ENCODE data around the gene SNX21.
A peak's percentile ranks its signal among the peaks of the same experiment; 100 is the strongest.

Gene SNX21

GRCh38 chr20:45833883-45834796 is 541 bp downstream of the SNX21 start:
- H4K20me1 ChIP-seq (ENCODE audit: control insufficient read depth, insufficient read depth, low read depth, low read length) = no peaks in the 10 kb centered on the region
- H3K27me3 ChIP-seq (ENCODE audit: control insufficient read depth, low read length) = peaks cover 23% of the 10 kb centered on the region
- H3K4me2 ChIP-seq (ENCODE audit: low read length) = peak overlapping the region; percentile 67
- H3F3A ChIP-seq (ENCODE audit: control insufficient read depth, insufficient read depth) = 0 out of 2 replicates have a peak, but pooled peaks cover 2% of the 10 kb centered on the region
- H3K4me3 ChIP-seq (ENCODE audit: low read length) = peak overlapping the region; percentile 65
- H3K9me3 ChIP-seq (ENCODE audit: control insufficient read depth, insufficient read depth, low read length) = no peaks in the 10 kb centered on the region
- H3K36me3 ChIP-seq (ENCODE audit: control insufficient read depth, low read length) = no peaks in the 10 kb centered on the region
- TF ChIP-seq EZH2phosphoT487 (IDR thresholded peaks at IDR 0.05; ENCODE audit: borderline replicate concordance, low read length) = no peak
- TF ChIP-seq, protein P1, sequence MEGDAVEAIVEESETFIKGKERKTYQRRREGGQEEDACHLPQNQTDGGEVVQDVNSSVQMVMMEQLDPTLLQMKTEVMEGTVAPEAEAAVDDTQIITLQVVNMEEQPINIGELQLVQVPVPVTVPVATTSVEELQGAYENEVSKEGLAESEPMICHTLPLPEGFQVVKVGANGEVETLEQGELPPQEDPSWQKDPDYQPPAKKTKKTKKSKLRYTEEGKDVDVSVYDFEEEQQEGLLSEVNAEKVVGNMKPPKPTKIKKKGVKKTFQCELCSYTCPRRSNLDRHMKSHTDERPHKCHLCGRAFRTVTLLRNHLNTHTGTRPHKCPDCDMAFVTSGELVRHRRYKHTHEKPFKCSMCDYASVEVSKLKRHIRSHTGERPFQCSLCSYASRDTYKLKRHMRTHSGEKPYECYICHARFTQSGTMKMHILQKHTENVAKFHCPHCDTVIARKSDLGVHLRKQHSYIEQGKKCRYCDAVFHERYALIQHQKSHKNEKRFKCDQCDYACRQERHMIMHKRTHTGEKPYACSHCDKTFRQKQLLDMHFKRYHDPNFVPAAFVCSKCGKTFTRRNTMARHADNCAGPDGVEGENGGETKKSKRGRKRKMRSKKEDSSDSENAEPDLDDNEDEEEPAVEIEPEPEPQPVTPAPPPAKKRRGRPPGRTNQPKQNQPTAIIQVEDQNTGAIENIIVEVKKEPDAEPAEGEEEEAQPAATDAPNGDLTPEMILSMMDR (IDR thresholded peaks at IDR 0.05; ENCODE audit: low read depth, low read length, poor library complexity, severe bottlenecking) = no peak
- H3K4me1 ChIP-seq (ENCODE audit: control insufficient read depth, low read length) = peaks cover 11% of the 10 kb centered on the region
- H3K27ac ChIP-seq (ENCODE audit: low read depth, low read length) = no peak overlapping the region
- H3K9me2 ChIP-seq (replicated peaks; ENCODE audit: control insufficient read depth, low read length) = no peaks in the 10 kb centered on the region
- no peaks in the 10 kb centered on the region for H3K79me2 ChIP-seq (ENCODE audit: control insufficient read depth, low read length)

GRCh38 chr20:45834797-45835161 is 1.2 kb downstream of the SNX21 start:
- H3K9me3 ChIP-seq (ENCODE audit: control insufficient read depth, insufficient read depth, low read length) = no peaks in the 10 kb centered on the region
- no peaks in the 10 kb centered on the region for H3K9me2 ChIP-seq (replicated peaks; ENCODE audit: control insufficient read depth, low read length)
- no peaks in the 10 kb centered on the region for H4K20me1 ChIP-seq (ENCODE audit: control insufficient read depth, insufficient read depth, low read depth, low read length)
- H3K27ac ChIP-seq (ENCODE audit: low read depth, low read length) = no peak overlapping the region
- H3K36me3 ChIP-seq (ENCODE audit: control insufficient read depth, low read length) = no peaks in the 10 kb centered on the region
- no peaks in the 10 kb centered on the region for H3K79me2 ChIP-seq (ENCODE audit: control insufficient read depth, low read length)
- no peak overlapping the region for H3K4me2 ChIP-seq (ENCODE audit: low read length)
- peaks cover 23% of the 10 kb centered on the region for H3K27me3 ChIP-seq (ENCODE audit: control insufficient read depth, low read length)
- no peak overlapping the region for H3K4me3 ChIP-seq (ENCODE audit: low read length)
- H3K4me1 ChIP-seq (ENCODE audit: control insufficient read depth, low read length) = peaks cover 11% of the 10 kb centered on the region
- TF ChIP-seq, protein P1 (IDR thresholded peaks at IDR 0.05; ENCODE audit: low read depth, low read length, poor library complexity, severe bottlenecking) = no peak
- TF ChIP-seq EZH2phosphoT487 (IDR thresholded peaks at IDR 0.05; ENCODE audit: borderline replicate concordance, low read length) = no peak
- 0 out of 2 replicates have a peak, but pooled peaks cover 2% of the 10 kb centered on the region for H3F3A ChIP-seq (ENCODE audit: control insufficient read depth, insufficient read depth)

- Histone ChIP-seq H3F3A (ENCODE audit: control insufficient read depth, insufficient read depth) (0 out of 2 replicates have a peak, but pooled peaks cover 2% of the 10 kb centered on the region), H3K27ac (ENCODE audit: low read depth, low read length) (no peak overlapping the region), H3K4me2 (ENCODE audit: low read length) (no peak overlapping the region)
These were observed 1.7 kb downstream of the SNX21 start for GRCh38 chr20:45835329-45835765.

More at GRCh38 chr20:45835329-45835765, 1.7 kb downstream of the SNX21 start:
- H3K36me3 ChIP-seq (ENCODE audit: control insufficient read depth, low read length) = no peaks in the 10 kb centered on the region
- peaks cover 11% of the 10 kb centered on the region for H3K4me1 ChIP-seq (ENCODE audit: control insufficient read depth, low read length)
- H3K27me3 ChIP-seq (ENCODE audit: control insufficient read depth, low read length) = peaks cover 23% of the 10 kb centered on the region
- TF ChIP-seq, protein P1 (IDR thresholded peaks at IDR 0.05; ENCODE audit: low read depth, low read length, poor library complexity, severe bottlenecking) = no peak
- TF ChIP-seq EZH2phosphoT487 (IDR thresholded peaks at IDR 0.05; ENCODE audit: borderline replicate concordance, low read length) = no peak
- no peaks in the 10 kb centered on the region for H3K79me2 ChIP-seq (ENCODE audit: control insufficient read depth, low read length)
- H3K9me2 ChIP-seq (replicated peaks; ENCODE audit: control insufficient read depth, low read length) = no peaks in the 10 kb centered on the region
- H3K9me3 ChIP-seq (ENCODE audit: control insufficient read depth, insufficient read depth, low read length) = no peaks in the 10 kb centered on the region
- no peak overlapping the region for H3K4me3 ChIP-seq (ENCODE audit: low read length)
- H4K20me1 ChIP-seq (ENCODE audit: control insufficient read depth, insufficient read depth, low read depth, low read length) = no peaks in the 10 kb centered on the region
